GM23248 (cell line): ENCODE data around the gene SNW1.

Experiments
- EZH2 ChIP-seq: fragments of 200-600 bp; sonication (generic); IDR thresholded peaks from 2 replicates; pipeline ENCODE4 v1.6.1; 2018; ENCODE audit warnings: antibody characterized with exemption, mild to moderate bottlenecking; ENCODE audit not compliant: insufficient read depth, poor library complexity, severe bottlenecking
- EZH2phosphoT487 ChIP-seq: fragments of 200-600 bp; sonication (generic); IDR thresholded peaks from 2 replicates; pipeline ENCODE4 v1.6.1; 2018; ENCODE audit warnings: antibody characterized with exemption, moderate library complexity, mild to moderate bottlenecking, low read depth; ENCODE audit not compliant: insufficient read depth

GRCh38 chr14:77800814-77801213 lies 39.9 kb upstream of the SNW1 start:
- TF ChIP-seq EZH2, result no peak
- TF ChIP-seq EZH2phosphoT487, result no peak
